Heart right ventricle (tissue), 16 donors: ENCODE measurements around the gene UGT1A7. TPM values are rescaled to one million over a fixed set of nuclear protein-coding genes. Genes with fewer than 3 reads are reported as not detected.

Experiments
- ATAC-seq, 8 donors: fragments of 200-7000 bp; cut with Tn5 transposase; one replicate each; pipeline ENCODE4 v1.9.1; 2020; ENCODE audit warnings: mild to moderate bottlenecking in 8 of 8, moderate library complexity in 8 of 8, moderate number of reproducible peaks in 1 of 8
- DNase-seq, 2 donors: peaks; one replicate each; pipeline ENCODE4 v3.0.0-alpha.2; 2020
- H3K27ac ChIP-seq, 10 donors: fragments of 200-600 bp; sonication (generic) in 2 of 10; one replicate each; pipeline versions ENCODE4 v1.5.0 to v1.8.0; 2020 to 2022; ENCODE audit warnings: mild to moderate bottlenecking in 3 of 10
- H3K27me3 ChIP-seq, 7 donors: fragments of 200-600 bp; one replicate each; pipeline ENCODE4 v1.8.0; 2021 to 2022; ENCODE audit warnings: mild to moderate bottlenecking in 2 of 7
- H3K36me3 ChIP-seq, 9 donors: fragments of 200-600 bp; sonication (generic) in 1 of 9; one replicate each; pipeline versions ENCODE4 v1.5.0 to v1.8.0; 2020 to 2022; ENCODE audit warnings: mild to moderate bottlenecking in 2 of 9
- H3K4me1 ChIP-seq, 9 donors: fragments of 200-600 bp; sonication (generic) in 1 of 9; one replicate each; pipeline versions ENCODE4 v1.5.0 to v1.8.0; 2020 to 2022; ENCODE audit warnings: mild to moderate bottlenecking in 4 of 9
- H3K4me3 ChIP-seq, 10 donors: fragments of 200-600 bp; sonication (generic) in 2 of 10; one replicate each; pipeline versions ENCODE4 v1.5.0 to v1.8.0; 2020 to 2022; ENCODE audit warnings: mild to moderate bottlenecking in 7 of 10, moderate library complexity in 2 of 10
- H3K9me3 ChIP-seq, 11 donors: fragments of 200-600 bp in 10 of 11; sonication (generic) in 2 of 11; one replicate each; pipeline versions ENCODE4 v1.5.0 to v1.8.0; 2013 to 2022; ENCODE audit warnings: mild to moderate bottlenecking in 2 of 11, control low read depth in 1 of 11, moderate library complexity in 1 of 11
- WGBS, 2 donors: extraction: QIAGEN DNeasy Blood & Tissue Kit; methylation state at CpG; one replicate each; pipeline ENCODE4 v1.1.7; 2013; ENCODE audit warnings: inconsistent platforms in 1 of 2; 5-methylcytosine and 5-hydroxymethylcytosine counted together
- intact Hi-C, 10 donors: fragments of 100-400 bp; cut with DNase I; formaldehyde crosslinking; loops; one replicate each; pipeline versions ENCODE4 v1.11.1 to v1.14.2; 2022
- polyA plus RNA-seq, 2 donors: library from polyadenylated mRNA; stranded (reverse); fragments of 200-250 nt; gene quantifications; one replicate each; pipeline ENCODE4 v1.2.3, GENCODE V29; 2013
- total RNA-seq, 10 donors: library from RNA; stranded (reverse); fragmentation: NEBNext Ultra II Directional in 3 of 10; extraction: Animal tissue kit (Norgen Biotek cat#: 25700) in 3 of 10; gene quantifications; one replicate each; pipeline versions ENCODE4 v1.2.1 to v1.2.4, GENCODE V29; 2021 to 2023
- TF ChIP-seq, protein P1 (sequence below), 9 donors: fragments of 200-600 bp; sonication (generic) in 2 of 9; IDR thresholded peaks; one replicate each; pipeline versions ENCODE4 v1.5.0 to v1.8.0; 2021 to 2022; ENCODE audit warnings: antibody characterized with exemption in 9 of 9, mild to moderate bottlenecking in 5 of 9, moderate library complexity in 1 of 9
- donor health status: Arrhythmogenic right ventricular cardiomyopathy.
- donor health status: ischemic (EF 13 %, LVEDD 7.1; RV severe dilation, severe dysfunction).
- donor health status: healthy with polysubstance abuse.
- donor health status: DM: no; HTN: yes; CAD: no.
- donor health status: DM: no; HTN: no; CAD: no.
- donor health status: ischemic (EF 25% LVEDD 6.9; RV normal size, moderate dysfunction).
- donor health status: ischemic (EF 25% LVEDD 5.7; RV mildly dilated, moderate dysfunction).
- donor health status: healthy.
- donor health status: DM: yes; HTN: yes; CAD: no.
- donor health status: Ischemic cardiomyopathy.
- donor health status: ischemic (EF 35%, LVEDD 5.7; RV mildly dilated, moderate dysfunction).
- donor health status: nonischemic (EF 11% LVEDD 7.7; RV severe dilation, severe dysfunction).
- donor health status: DM: yes; HTN: yes; CAD: no.
- donor health status: PGD.
- donor health status: ischemic (EF 29% LVEDD 5.4; RV normal size, mild dysfunction).
- donor health status: nonischemic (EF 23%, LVEDD 6.1; RV moderate dilation, normal function).

Gene UGT1A7
- total and polyA plus RNA-seq, 12 donors = 0.01 TPM; not detected in 11

DNA sequence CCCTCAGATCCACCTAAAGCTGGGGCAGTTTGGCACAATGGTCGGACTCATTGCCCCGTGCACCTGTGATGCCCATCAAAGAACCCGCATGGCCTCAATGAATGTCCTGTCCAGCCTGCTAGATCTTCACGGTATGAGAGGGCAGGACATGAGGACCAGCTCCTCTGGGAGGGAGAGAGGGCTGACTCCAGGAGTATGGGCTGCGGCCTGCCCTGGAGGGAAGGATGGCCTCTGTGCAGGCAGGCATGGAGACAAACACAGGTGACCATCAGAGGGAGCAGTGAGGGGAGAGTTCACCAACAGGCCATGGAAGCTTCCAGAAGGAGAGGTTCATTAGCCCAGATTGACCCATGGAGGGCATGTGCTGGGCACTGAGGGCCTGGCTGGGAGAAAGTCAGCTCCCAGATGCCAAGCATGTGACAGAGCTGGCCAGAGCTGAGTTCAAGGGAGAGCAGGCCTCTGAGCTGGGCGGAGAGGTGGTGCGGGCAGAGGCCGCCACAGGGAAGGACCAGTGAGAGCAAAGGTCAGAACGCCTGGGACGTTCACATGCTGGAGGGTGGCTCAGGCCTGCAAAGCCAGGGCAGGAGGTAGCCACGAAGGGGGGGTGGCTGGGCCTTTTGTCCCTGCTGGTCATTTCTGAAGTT, 136.4 kb downstream of the UGT1A7 start:
- H3K9me3 ChIP-seq = peaks cover 0 to 9% (median 0%) of the 10 kb centered on the region in 11 donors
- no peaks in the 10 kb centered on the region for H3K4me1 ChIP-seq
- H3K4me3 ChIP-seq = no peak overlapping the region
- ATAC-seq (no peak), DNase-seq (no peak)
- intact Hi-C loops = no loop called here
- TF ChIP-seq, protein P1, sequence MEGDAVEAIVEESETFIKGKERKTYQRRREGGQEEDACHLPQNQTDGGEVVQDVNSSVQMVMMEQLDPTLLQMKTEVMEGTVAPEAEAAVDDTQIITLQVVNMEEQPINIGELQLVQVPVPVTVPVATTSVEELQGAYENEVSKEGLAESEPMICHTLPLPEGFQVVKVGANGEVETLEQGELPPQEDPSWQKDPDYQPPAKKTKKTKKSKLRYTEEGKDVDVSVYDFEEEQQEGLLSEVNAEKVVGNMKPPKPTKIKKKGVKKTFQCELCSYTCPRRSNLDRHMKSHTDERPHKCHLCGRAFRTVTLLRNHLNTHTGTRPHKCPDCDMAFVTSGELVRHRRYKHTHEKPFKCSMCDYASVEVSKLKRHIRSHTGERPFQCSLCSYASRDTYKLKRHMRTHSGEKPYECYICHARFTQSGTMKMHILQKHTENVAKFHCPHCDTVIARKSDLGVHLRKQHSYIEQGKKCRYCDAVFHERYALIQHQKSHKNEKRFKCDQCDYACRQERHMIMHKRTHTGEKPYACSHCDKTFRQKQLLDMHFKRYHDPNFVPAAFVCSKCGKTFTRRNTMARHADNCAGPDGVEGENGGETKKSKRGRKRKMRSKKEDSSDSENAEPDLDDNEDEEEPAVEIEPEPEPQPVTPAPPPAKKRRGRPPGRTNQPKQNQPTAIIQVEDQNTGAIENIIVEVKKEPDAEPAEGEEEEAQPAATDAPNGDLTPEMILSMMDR (IDR thresholded peaks at IDR 0.05) = no peak
- H3K27ac ChIP-seq = no peak overlapping the region
- 90 to 91% methylated on average over 11 of the region's 11 CpGs for WGBS, 2 donors
- no peaks in the 10 kb centered on the region for H3K36me3 ChIP-seq
- H3K27me3 ChIP-seq = peaks cover 0 to 34% (median 0%) of the 10 kb centered on the region in 7 donors

DNA sequence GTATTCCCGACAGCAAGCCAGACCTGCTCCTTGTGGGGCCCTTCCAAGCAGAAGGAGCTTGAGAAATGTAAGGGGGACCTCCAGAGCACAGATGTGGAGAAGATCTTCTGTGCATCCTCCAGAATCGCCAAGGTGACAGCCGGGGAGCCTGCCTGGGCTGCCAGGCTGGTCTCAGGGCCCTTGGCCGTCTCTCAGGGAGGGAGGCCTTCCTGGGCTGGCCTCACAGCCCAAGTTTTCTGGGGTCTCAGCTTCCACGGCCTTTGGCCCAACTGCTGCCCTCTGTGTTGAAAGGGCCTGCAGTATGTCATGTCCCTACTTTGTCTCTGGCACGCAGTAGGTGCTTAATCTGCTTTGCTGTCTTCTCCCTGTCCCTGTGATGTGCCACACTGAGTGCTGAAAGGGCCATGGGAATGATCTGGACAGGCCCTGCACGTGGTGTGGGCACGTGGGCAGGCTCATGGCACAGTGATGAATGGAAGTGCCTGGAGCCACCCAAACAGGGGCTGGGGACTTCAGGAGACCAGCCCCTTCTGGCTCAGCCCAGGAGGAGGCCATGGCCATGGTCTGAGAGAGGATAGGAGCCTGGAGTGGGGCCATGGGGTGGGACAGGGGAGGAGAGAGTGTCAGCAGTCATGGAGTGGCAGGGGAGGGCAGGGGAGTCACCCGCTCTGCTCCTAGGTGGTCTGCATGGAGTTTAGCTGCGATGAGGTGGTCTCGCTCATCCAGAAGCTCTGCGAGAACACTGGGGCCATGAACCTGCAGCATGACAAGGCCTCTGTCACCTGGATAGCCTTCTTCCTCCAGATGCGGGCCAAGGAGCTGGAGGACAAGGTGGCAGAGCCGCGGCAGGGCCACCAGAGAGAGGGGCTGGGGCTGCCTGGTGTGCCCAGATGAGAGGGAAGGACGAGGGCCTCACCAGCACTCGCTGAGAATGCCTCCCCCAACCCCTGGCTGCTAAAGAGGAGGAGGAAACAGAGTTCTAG, 137.2 kb downstream of the UGT1A7 start:
- intact Hi-C loops = no loop called here
- Histone ChIP-seq H3K4me1 (no peaks in the 10 kb centered on the region), H3K27me3 (peaks cover 0 to 34% (median 0%) of the 10 kb centered on the region in 7 donors), H3K27ac (no peak overlapping the region), H3K4me3 (no peak overlapping the region), H3K36me3 (no peaks in the 10 kb centered on the region), H3K9me3 (peaks cover 0 to 9% (median 0%) of the 10 kb centered on the region in 11 donors)
- ATAC-seq (no peak), DNase-seq (no peak)
- TF ChIP-seq, protein P1 (IDR thresholded peaks at IDR 0.05) = no peak
- 76 to 81% methylated on average over 17 of the region's 17 CpGs for WGBS, 2 donors

DNA sequence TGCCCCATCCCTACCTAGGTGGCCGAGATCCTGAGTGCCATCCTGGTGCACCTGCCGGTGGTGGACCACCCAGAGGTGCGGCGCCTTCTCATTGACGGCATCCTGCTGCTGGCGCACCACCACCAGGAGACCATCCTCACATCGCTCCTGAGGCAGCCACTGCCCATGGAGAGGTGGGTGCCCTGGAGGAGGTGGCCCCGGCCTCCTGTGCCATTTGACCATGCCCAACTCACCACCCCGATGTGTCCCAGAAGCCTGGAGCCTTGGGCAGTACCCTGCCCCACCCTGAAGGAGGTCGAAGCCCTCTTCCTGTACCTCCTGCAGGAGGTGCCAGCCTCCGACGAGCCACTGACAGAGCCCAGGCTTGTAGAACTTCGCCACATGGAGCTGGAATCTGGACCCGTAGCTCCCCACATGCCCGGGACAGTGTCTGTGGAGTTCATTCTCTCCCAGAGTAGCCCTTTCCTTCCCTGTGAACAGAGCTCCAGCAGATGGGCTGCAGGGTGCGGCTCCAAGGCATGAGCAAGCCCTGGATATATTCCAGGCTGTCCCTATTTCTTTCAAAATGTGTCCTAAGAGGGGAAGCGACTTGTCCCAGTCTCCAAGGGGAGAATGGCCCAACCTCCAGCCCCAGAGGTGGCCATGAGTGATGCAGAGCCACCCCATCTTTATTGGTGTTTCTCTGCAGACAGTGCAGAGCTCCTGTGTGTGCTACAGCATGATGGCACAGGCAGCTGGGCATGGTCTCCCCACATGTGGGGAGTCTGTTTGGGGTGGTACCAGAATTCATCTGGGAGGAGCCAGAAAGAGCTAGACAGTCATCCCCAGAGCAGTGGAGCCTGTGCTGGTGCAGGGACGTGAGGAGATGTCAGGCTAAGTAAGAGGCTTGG, 138.4 kb downstream of the UGT1A7 start:
- WGBS, 2 donors = 78 to 83% methylated on average over 18 of the region's 18 CpGs
- TF ChIP-seq, protein P1 (IDR thresholded peaks at IDR 0.05) = no peak
- Histone ChIP-seq H3K4me3 (no peak overlapping the region), H3K4me1 (no peaks in the 10 kb centered on the region), H3K9me3 (peaks cover 0 to 9% (median 0%) of the 10 kb centered on the region in 11 donors), H3K36me3 (no peaks in the 10 kb centered on the region), H3K27me3 (peaks cover 0 to 26% (median 0%) of the 10 kb centered on the region in 7 donors), H3K27ac (no peak overlapping the region)
- intact Hi-C loops = no loop called here
- DNase-seq (no peak), ATAC-seq (no peak)

DNA sequence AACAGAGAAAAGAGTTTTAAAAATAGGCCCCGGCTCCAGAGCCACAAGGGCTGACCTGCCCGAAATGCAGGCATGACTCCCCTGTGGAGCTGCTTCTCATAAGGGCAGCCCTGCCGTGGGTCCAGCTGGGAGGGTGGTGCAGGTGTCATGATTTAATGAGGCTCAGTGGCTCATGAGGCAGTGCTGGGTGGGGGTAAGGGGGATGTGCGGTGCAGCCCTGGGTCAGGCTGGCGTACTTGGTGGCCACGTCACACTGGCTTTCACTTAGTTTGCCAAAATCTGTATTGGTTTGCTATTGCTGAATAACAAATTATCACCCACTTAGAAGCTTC, 139.0 kb downstream of the UGT1A7 start:
- Histone ChIP-seq H3K4me3 (no peak overlapping the region), H3K27me3 (peaks cover 0 to 25% (median 0%) of the 10 kb centered on the region in 7 donors), H3K4me1 (no peaks in the 10 kb centered on the region), H3K27ac (no peak overlapping the region), H3K9me3 (peaks cover 0 to 9% (median 0%) of the 10 kb centered on the region in 11 donors), H3K36me3 (no peaks in the 10 kb centered on the region)
- ATAC-seq (no peak), DNase-seq (no peak)
- 75% methylated on average over 6 of the region's 6 CpGs for WGBS, 2 donors
- TF ChIP-seq, protein P1 (IDR thresholded peaks at IDR 0.05) = no peak
- intact Hi-C loops = no loop called here
